HG02970 (cell line): ENCODE measurements around the gene AQP12B.
"Not testable (repeated sequence)": the region's sequence is repeated elsewhere in the genome, so short reads cannot be mapped to it uniquely, and the experiment has no call there.

Experiments used
- ATAC-seq: cut with Tn5 transposase; IDR thresholded peaks from one replicate; pipeline ENCODE4 v1.9.1; 2021; ENCODE audit warnings: mild to moderate bottlenecking, moderate library complexity, moderate number of reproducible peaks; ENCODE audit not compliant: unreplicated experiment, low FRiP score

AQP12B gene

GRCh38 chr2:240682431-240683224 is at the start of gene AQP12B:
Gene AQP12B (minus strand): TSS chr2:240682885. CDS start chr2:240682837, 48 bp downstream.
- not testable (repeated sequence) for ATAC-seq

GRCh38 chr2:240732184-240732583 is 49.5 kb upstream of the AQP12B start:
- ATAC-seq, result no peak

- no peak for ATAC-seq
Observed at GRCh38 chr2:240731178-240731545, 48.5 kb upstream of the AQP12B start.

- no peak for ATAC-seq
Observed at GRCh38 chr2:240730501-240731177, 48.0 kb upstream of the AQP12B start.

GRCh38 chr2:240728827-240729226 is 46.1 kb upstream of the AQP12B start:
- no peak for ATAC-seq

- ATAC-seq, result no peak
Observed at GRCh38 chr2:240728361-240728760, 45.7 kb upstream of the AQP12B start.

GRCh38 chr2:240727913-240728312 is 45.2 kb upstream of the AQP12B start:
- ATAC-seq, result no peak

DNA sequence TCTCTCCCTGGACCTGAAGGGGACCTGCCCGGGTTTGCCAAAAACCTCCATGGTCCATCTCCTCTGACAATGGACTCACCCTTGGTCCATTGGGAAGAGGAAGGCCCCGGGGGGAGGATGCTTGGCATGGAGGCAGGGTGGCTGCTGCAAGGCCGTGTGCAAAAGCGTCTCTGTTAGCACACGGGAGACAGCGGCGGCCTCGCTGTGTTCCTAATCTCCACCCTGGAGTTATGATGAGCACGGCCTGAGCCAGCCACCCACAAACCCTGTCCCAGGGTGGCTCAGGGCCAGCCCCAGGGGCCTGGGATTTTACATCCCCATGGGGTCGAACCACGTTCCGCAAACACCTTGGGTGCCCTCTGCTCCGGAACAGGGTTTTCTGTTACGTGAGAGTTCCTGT is 44.8 kb upstream of the AQP12B start:
- ATAC-seq, result no peak

DNA sequence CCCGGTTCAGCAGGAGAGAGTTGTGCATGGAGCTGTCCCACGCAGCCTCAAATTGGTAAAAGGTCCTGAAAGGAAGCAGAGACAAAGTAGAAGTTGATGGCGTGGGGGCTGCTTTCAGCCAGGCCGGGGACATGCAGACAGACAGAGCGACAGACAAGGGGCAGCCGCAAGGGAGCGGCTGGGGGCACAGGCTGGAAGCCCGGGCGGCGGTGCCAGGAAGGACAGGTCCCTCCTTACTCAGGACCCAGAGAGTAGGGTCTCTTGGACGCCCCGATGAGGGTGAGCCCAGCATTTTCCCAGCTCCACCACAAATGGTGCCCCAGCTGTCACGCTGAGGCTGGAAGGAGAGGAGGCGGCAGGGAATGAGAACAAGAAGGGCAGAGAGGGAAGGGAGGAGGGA is 44.2 kb upstream of the AQP12B start:
- ATAC-seq, result no peak

- ATAC-seq, result no peak
Observed at GRCh38 chr2:240725671-240726070, 43.0 kb upstream of the AQP12B start.

DNA sequence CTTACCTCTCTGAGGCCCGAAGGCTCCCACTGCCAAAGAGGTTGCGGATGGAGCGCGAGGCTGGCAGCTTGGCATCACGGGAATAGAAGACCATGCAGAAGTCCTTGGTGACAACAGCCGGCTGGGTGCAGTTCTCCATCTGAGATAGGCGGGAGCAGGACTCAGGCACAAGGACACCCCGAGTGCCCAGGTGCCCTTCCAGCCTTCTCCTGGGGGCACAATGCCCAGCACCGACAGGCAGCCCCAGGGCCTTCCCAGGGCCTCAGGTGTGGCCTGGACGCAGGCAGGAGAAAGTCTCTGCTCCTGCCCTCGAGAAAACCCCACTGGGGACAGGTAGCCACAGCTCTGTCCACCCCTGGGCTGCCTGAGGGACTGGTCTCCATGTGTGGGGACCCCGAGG is 42.6 kb upstream of the AQP12B start:
- ATAC-seq, result no peak

DNA sequence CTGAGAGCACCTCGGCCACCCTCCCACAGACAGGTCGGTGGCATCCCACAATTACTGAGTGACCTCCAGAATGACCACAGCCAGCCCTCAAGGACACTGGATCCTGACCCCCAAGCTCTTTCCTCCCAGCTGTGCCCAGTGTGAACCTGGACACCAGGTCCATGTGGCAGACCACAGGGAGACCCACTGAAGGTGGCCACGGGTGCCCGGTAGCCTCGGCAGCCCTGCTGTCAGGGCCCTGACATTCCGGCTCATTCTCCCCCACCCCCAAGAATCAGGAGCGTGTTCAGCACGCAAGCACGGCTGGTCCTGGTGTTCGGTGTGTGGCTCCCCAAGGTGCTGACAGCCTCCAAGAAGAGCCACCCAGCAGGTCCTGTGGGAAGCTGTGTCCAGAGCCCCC is 41.7 kb upstream of the AQP12B start:
- ATAC-seq, result no peak

DNA sequence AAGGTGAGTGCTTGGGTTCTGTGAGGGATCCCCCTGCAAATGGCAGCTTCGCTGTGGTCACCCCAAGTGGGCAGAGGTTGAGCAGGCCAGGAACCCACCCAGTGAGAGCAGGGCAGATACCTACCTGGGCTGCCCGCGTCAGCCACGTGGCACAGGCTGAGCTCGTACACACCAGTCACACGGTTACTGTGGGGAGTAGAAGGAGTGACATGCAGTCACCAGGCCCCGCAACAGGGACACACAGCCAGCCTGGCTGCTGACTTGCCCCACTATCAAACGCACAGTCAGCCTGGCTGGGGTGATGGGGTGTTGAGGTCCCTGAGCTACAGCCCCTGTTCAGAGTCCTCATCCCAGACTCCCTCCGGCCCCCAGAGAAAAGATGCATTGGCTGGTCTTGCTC is 41.2 kb upstream of the AQP12B start:
- ATAC-seq, result no peak

GRCh38 chr2:240722796-240723735 is 40.4 kb upstream of the AQP12B start:
- no peak for ATAC-seq

DNA sequence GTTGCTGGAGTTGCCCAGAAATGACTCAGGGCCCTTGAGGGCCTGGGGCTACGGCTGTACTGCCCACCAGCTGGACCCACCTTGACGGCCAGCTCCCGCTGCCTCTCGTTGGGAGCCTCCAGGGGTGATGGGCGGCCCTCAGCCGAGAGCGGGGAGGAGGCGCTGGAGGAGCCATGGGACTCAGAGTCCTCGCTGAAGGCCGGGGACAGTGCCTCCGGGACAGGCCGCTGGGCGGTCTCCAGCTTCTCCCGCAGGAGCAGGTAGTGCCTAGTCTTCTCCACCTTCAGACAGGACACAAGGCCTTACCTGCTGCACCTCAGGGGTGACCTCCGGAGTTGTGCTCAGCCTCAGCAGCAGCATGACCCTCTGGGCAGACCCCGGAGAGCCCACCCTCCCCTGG is 39.7 kb upstream of the AQP12B start:
- no peak for ATAC-seq

GRCh38 chr2:240721596-240722180 is 39.0 kb upstream of the AQP12B start:
- ATAC-seq, result no peak

DNA sequence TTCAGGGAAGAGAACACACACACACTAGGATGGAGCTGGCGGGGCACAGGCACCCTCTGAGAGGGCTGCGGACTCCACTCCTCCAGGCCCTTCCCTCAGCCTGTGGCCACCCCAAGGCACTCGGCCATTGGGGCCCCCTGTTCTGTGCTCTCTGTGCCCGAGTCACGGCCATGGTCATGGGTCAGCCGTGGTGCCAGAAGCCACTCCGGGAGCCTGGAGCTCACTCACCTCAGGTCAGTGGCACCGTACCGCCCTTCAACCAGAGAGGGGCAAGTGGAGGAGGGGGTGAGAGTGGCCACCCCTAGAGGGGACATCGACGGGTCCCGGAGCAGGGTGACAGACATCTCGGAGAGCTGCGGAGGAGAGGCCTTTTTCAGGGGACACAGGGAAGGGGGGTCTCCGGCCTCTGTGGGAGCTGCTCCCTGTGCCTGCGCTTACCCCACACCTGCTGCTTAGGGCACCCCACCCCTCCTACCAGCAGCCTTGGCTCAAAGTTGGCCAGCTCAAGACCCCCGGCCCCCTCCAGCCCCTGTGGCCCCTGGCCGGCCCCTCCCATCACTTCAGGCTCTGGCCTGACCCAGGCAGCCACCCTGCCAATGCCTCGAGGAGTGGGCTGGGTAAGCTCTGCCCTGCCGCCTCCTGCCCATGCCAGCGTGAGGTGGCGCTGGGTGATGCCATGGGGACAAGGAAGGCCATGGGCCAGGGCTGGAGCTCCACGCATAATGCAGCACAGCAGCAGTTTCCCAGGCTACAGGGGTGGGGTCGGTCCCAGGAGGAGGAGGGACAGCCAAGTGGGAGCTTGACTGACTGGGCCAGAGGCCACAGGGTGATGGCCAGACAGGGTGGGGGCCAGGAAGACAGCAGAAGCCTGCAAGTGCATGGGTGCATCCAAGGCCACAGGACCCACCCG is 38.3 kb upstream of the AQP12B start:
- no peak for ATAC-seq

- ATAC-seq, result no peak
Observed at GRCh38 chr2:240719676-240720545, 37.2 kb upstream of the AQP12B start.
